Cardiac muscle cell (in vitro differentiated cells and primary cell): ENCODE measurements around the gene DEF6. TPM values are rescaled to one million over a fixed set of nuclear protein-coding genes. Genes with fewer than 3 reads are reported as not detected.

Experiments used
- DNase-seq, 2 donors: peaks; one replicate each; pipeline versions ENCODE4 v3.0.0 to v3.0.0-alpha.2; 2010 to 2017; ENCODE audit warnings: low read depth in 1 of 2, low spot score in 1 of 2
- H3K27ac ChIP-seq: fragments of 200-600 bp; sonication (generic); 2 replicates; pipeline ENCODE4 v1.5.1; 2016
- H3K27me3 ChIP-seq: fragments of 200-600 bp; sonication (generic); 2 replicates; pipeline ENCODE4 v1.6.0; 2016; ENCODE audit warnings: control low read depth
- H3K36me3 ChIP-seq: fragments of 200-600 bp; sonication (generic); 2 replicates; pipeline ENCODE4 v1.5.1; 2016; ENCODE audit warnings: control low read depth
- H3K4me1 ChIP-seq: fragments of 200-600 bp; sonication (generic); 2 replicates; pipeline ENCODE4 v1.8.1; 2017; ENCODE audit warnings: low read depth, mild to moderate bottlenecking, mixed run types
- H3K4me3 ChIP-seq: fragments of 200-600 bp; sonication (generic); 2 replicates; pipeline ENCODE4 v1.5.1; 2016; ENCODE audit warnings: mild to moderate bottlenecking
- H3K9me3 ChIP-seq: fragments of 200-600 bp; sonication (generic); 2 replicates; pipeline ENCODE4 v1.5.1; 2017; ENCODE audit warnings: low read depth, mild to moderate bottlenecking, control low read depth
- CTCF ChIP-seq: IDR thresholded peaks from 2 replicates; pipeline ENCODE4 v1.5.1; 2012; ENCODE audit warnings: low read depth, mild to moderate bottlenecking, low read length
- polyA plus RNA-seq: library from polyadenylated mRNA; unstranded; fragments of >200 nt; fragmentation: Nextera tagmentation; extraction: Ambion mirVana; gene quantifications from 2 replicates; pipeline ENCODE4 v1.2.1, GENCODE V29; 2016
- total RNA-seq: library from RNA; depleted of rRNA; stranded (reverse); fragments of >200 nt; gene quantifications from 2 replicates; pipeline ENCODE4 v1.2.3, GENCODE V29; 2016

Gene DEF6
- total and polyA plus RNA-seq, 2 experiments from 2014 or later = 2.3 to 9.2 TPM

GRCh38 chr6:35343835-35344550 lies 46.4 kb downstream of the DEF6 start:
- no peaks in the 10 kb centered on the region for H3K9me3 ChIP-seq
- H3K4me3 ChIP-seq = no peak overlapping the region
- no peak for DNase-seq
- no peaks in the 10 kb centered on the region for H3K27me3 ChIP-seq
- no peak for TF ChIP-seq CTCF
- peaks cover 7% of the 10 kb centered on the region for H3K4me1 ChIP-seq
- H3K36me3 ChIP-seq = no peaks in the 10 kb centered on the region
- H3K27ac ChIP-seq = no peak overlapping the region

GRCh38 chr6:35351422-35351821 lies 53.8 kb downstream of the DEF6 start:
- Histone ChIP-seq H3K27me3 (no peaks in the 10 kb centered on the region), H3K36me3 (peaks cover 9% of the 10 kb centered on the region), H3K9me3 (no peaks in the 10 kb centered on the region), H3K4me3 (no peak overlapping the region), H3K4me1 (no peaks in the 10 kb centered on the region), H3K27ac (no peak overlapping the region)
- DNase-seq = no peak
- TF ChIP-seq CTCF = no peak

GRCh38 chr6:35352735-35353134 lies 55.1 kb downstream of the DEF6 start:
- no peak for TF ChIP-seq CTCF
- Histone ChIP-seq H3K27ac (no peak overlapping the region), H3K27me3 (no peaks in the 10 kb centered on the region), H3K4me3 (no peak overlapping the region), H3K4me1 (no peaks in the 10 kb centered on the region), H3K9me3 (no peaks in the 10 kb centered on the region), H3K36me3 (peaks cover 9% of the 10 kb centered on the region)
- DNase-seq = no peak

- no peak for TF ChIP-seq CTCF
- Histone ChIP-seq H3K4me1 (no peaks in the 10 kb centered on the region), H3K4me3 (no peak overlapping the region), H3K27ac (no peak overlapping the region), H3K36me3 (peaks cover 9% of the 10 kb centered on the region), H3K27me3 (no peaks in the 10 kb centered on the region), H3K9me3 (no peaks in the 10 kb centered on the region)
- no peak for DNase-seq
Measured at GRCh38 chr6:35354361-35355135, 56.9 kb downstream of the DEF6 start.

GRCh38 chr6:35356391-35356790 lies 58.8 kb downstream of the DEF6 start:
- no peaks in the 10 kb centered on the region for H3K9me3 ChIP-seq
- no peak for TF ChIP-seq CTCF
- no peak overlapping the region for H3K4me3 ChIP-seq
- peaks cover 10% of the 10 kb centered on the region for H3K4me1 ChIP-seq
- peaks cover 9% of the 10 kb centered on the region for H3K36me3 ChIP-seq
- no peak for DNase-seq
- no peaks in the 10 kb centered on the region for H3K27me3 ChIP-seq
- H3K27ac ChIP-seq = no peak overlapping the region
